GM06990 (cell line): Measurements from ENCODE around the gene ILRUN.
"Not testable (repeated sequence)": the region's sequence is repeated elsewhere in the genome, so short reads cannot be mapped to it uniquely, and the experiment has no call there.

Experiments
- DNase-seq: peaks from one replicate; pipeline ENCODE4 v3.0.0-alpha.2; 2011; ENCODE audit not compliant: insufficient read length; ENCODE audit errors: extremely low read depth
- H3K27me3 ChIP-seq: replicated peaks from 2 replicates; pipeline ENCODE4 v1.6.0; 2011; ENCODE audit warnings: low read length; ENCODE audit not compliant: control insufficient read depth, insufficient read depth
- H3K36me3 ChIP-seq: 2 replicates; pipeline ENCODE4 v1.5.1; 2011; ENCODE audit warnings: low read length; ENCODE audit not compliant: control insufficient read depth, insufficient read depth
- H3K4me3 ChIP-seq: replicated peaks from 2 replicates; pipeline ENCODE4 v1.5.1; 2011; ENCODE audit warnings: low read depth, mild to moderate bottlenecking, control low read depth, low read length
- CTCF ChIP-seq: IDR thresholded peaks from 2 replicates; pipeline ENCODE4 v1.5.1; 2011; ENCODE audit warnings: low read length, control low read depth, mild to moderate bottlenecking, inconsistent platforms; ENCODE audit not compliant: insufficient read depth, poor library complexity, severe bottlenecking

ILRUN gene

DNA sequence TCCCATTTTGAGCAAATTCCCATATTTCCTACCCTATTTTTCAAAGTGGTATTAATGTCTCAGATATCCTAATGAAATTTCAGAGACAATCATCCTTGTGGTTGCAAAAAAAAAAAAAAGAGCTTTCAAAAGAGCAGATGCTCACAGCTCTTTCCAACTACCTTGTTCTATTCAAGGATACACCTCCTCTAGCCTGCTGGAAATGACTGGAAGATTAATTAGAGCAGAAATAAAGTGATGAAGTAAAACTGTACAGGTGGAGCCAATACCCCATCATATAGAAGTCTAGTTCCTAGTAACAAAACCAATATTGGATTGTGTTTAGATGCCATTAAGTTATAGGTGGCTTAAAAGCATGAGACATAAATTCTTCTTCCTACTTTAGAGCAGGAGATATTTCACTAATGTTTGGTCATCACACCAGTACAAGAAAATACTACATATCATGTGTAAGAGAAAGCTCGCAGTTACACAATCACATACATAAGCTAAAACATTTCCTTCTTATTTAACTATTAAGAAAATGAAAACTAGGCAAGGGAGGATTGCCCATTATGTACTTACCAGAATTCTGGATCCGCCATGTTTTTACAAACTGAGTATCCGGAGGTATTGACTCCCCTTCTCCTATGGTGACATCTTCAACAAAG lies 42.4 kb downstream of the ILRUN start:
- TF ChIP-seq CTCF = no peak
- Histone ChIP-seq H3K4me3 (no peak overlapping the region), H3K27me3 (no peaks in the 10 kb centered on the region), H3K36me3 (peaks cover 2% of the 10 kb centered on the region)
- no peak for DNase-seq

DNA sequence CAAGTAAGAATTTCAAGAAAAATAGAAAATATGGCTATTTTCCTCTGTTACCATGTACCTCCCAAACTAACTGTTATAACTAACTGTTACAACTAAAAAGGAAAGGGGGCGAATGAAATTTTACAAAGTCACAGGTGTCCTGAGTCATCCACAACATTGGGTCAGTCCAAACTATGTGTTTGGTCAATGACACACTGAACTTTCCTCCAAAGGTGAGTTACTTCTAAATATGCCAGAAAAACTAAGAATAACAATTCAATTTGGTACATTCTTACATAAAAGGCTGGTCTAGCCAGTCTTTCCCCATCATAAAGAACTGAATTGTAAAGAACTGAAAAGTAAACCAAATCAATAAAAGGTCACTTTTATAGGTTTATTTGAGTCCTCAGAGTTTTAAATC lies 44.3 kb downstream of the ILRUN start:
- Histone ChIP-seq H3K4me3 (no peak overlapping the region), H3K27me3 (no peaks in the 10 kb centered on the region), H3K36me3 (peaks cover 3% of the 10 kb centered on the region)
- DNase-seq = no peak
- no peak for TF ChIP-seq CTCF

DNA sequence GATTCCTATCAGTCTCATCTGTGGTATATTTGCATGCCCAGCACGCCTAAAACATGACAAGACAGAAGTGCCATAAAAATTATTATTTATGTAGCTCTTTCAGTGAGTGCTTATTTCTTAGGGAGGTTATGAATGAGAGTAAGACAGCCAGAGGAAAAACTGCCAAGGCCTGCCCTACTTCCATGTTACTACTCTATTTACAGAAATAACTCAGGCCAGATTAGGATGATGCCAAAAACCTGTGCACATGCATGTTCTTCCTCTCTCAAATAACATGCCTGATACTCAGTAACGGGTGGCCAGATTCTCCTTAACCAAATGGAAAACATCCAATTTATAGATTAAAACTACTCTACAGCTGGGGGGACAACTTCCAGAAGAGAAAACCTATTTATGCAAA lies 45.7 kb downstream of the ILRUN start:
- DNase-seq = no peak
- no peak for TF ChIP-seq CTCF
- no peaks in the 10 kb centered on the region for H3K27me3 ChIP-seq
- H3K36me3 ChIP-seq = peaks cover 6% of the 10 kb centered on the region
- H3K4me3 ChIP-seq = no peak overlapping the region

DNA sequence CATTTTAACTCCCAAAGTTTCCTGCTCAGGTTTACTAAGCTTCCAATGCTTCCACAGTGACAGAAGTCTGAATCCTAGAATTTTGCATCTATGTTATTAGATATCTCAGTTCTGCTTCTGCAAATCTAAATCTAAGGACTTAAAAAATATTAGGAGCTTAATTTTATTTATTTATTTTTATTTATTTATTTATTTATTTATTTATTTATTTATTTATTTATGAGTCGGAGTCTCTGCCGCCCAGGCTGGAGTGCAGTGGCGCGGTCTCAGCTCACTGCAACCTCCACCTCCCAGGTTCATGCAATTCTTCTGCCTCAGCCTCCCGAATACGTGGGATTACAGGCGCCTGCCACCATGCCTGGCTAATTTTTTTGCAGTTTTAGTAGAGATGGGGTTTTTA lies 46.3 kb downstream of the ILRUN start:
- H3K27me3 ChIP-seq, DNase-seq, H3K36me3 ChIP-seq, H3K4me3 ChIP-seq: not testable (repeated sequence)

- peaks cover 9% of the 10 kb centered on the region for H3K36me3 ChIP-seq
- no peak for TF ChIP-seq CTCF
- DNase-seq = no peak
These were observed 47.8 kb downstream of the ILRUN start for GRCh38 chr6:34648806-34649205.

More at GRCh38 chr6:34648806-34649205, 47.8 kb downstream of the ILRUN start:
- Histone ChIP-seq H3K4me3 (no peak overlapping the region), H3K27me3 (no peaks in the 10 kb centered on the region)
